ENCODE measurements around the gene CD163. TPM values are rescaled to one million over a fixed set of nuclear protein-coding genes. Genes with fewer than 3 reads are reported as not detected.

The CD163 gene
- polyA plus RNA-seq, 4 donors = 6.3 to 147 (median 7.5) TPM

Other genes with a start within 250 kb of the CD163 start
- not detected for gene ACSM4, start 199.7 kb downstream of the CD163 start, polyA plus RNA-seq
- 10 to 100 TPM in 1 of 4 donors, 1 to 10 TPM in 2, not detected in 1; 1.2 to 16.2 (median 4.3) TPM for gene CD163L1, start 59.6 kb downstream of the CD163 start, polyA plus RNA-seq
- gene APOBEC1, start 162.1 kb upstream of the CD163 start, polyA plus RNA-seq = 100 to 1,000 TPM in 2 of 4 donors, 10 to 100 TPM in 2; 26.3 to 310 (median 127) TPM
- gene GDF3, start 192.0 kb upstream of the CD163 start, polyA plus RNA-seq = under 1 TPM in 2 of 4 donors, not detected in 2; 0.09 to 0.31 TPM
- not detected for gene DPPA3, start 207.7 kb upstream of the CD163 start, polyA plus RNA-seq
- gene CLEC4C, start 243.6 kb upstream of the CD163 start, polyA plus RNA-seq = under 1 TPM in 1 of 4 donors, not detected in 3; 0.07 TPM